Mucosa of rectum (tissue), 2 donors: ENCODE measurements around the gene OGDH.
"Not testable (repeated sequence)": the region's sequence is repeated elsewhere in the genome, so short reads cannot be mapped to it uniquely, and the experiment has no call there.

Source experiments
- H3K27ac ChIP-seq, 2 donors: one replicate each; pipeline ENCODE4 v1.7.0; 2013; ENCODE audit warnings: inconsistent platforms in 2 of 2, low read depth in 2 of 2, low read length in 2 of 2
- H3K27me3 ChIP-seq, 2 donors: one replicate each; pipeline ENCODE4 v1.7.0; 2013; ENCODE audit warnings: low read length in 2 of 2; ENCODE audit not compliant: control insufficient read depth in 2 of 2, insufficient read depth in 2 of 2
- H3K36me3 ChIP-seq, 2 donors: one replicate each; pipeline ENCODE4 v1.7.0; 2013; ENCODE audit warnings: low read length in 2 of 2; ENCODE audit not compliant: control insufficient read depth in 2 of 2, insufficient read depth in 2 of 2
- H3K4me1 ChIP-seq, 2 donors: one replicate each; pipeline ENCODE4 v1.7.0; 2013; ENCODE audit warnings: low read length in 2 of 2, mild to moderate bottlenecking in 1 of 2; ENCODE audit not compliant: control insufficient read depth in 2 of 2, insufficient read depth in 2 of 2
- H3K4me3 ChIP-seq, 2 donors: one replicate each; pipeline ENCODE4 v1.7.0; 2013; ENCODE audit warnings: low read length in 2 of 2
- H3K9ac ChIP-seq, 2 donors: one replicate each; pipeline ENCODE4 v1.7.0; 2013; ENCODE audit warnings: low read length in 2 of 2, low read depth in 1 of 2, mild to moderate bottlenecking in 1 of 2
- H3K9me3 ChIP-seq, 2 donors: one replicate each; pipeline ENCODE4 v1.7.0; 2013; ENCODE audit warnings: low read length in 2 of 2; ENCODE audit not compliant: control insufficient read depth in 2 of 2
- donor health status: healthy.
- donor health status: Normal muscosa, but diverticular disease.

Gene OGDH

DNA sequence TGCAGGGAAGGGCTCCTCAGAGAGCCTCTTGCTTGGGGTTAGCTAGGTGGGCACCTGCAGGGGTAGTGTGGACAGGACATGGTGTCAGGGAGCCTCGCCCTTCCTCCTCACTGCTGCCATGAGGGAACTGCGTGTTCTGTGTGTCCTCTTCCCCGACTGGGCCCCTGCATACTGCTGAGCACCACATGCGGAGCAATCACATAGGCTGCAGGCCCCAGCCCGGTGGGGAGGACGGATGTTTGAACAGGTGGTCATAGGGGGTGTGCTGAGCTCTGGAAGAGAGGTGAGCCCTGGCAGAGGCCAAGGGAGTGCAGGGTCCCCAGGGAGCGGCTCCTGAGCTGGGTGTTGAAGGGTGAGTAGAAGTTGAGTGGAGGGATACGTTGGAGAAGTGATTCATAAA, 93.9 kb downstream of the OGDH start:
- Histone ChIP-seq H3K9me3 (no peaks in the 10 kb centered on the region), H3K27me3 (no peaks in the 10 kb centered on the region), H3K4me3 (no peak overlapping the region), H3K4me1 (no peaks in the 10 kb centered on the region), H3K36me3 (peaks cover 51 to 57% of the 10 kb centered on the region in 2 donors), H3K9ac (no peak overlapping the region), H3K27ac (no peak overlapping the region)

DNA sequence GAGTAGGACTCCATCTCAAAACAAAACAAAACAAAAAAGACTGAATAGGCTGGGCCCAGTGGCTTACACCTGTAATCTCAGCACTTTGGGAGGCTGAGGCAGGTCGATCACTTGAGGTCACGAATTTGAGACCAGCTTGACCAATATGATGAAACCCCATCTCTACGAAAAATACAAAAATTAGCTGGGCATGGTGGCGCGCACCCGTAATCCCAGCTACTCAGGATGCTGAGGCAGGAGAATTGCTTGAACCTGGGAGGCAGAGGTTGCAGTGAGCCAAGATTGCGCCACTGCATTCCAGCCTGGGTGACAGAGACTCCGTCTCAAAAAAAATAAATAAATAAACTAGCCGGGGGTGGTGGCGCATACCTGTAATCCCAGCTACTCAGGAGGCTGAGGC, 97.0 kb downstream of the OGDH start:
- H3K9me3 ChIP-seq, H3K27me3 ChIP-seq, H3K27ac ChIP-seq, H3K4me1 ChIP-seq, H3K4me3 ChIP-seq, H3K9ac ChIP-seq: not testable (repeated sequence)
- H3K36me3 ChIP-seq = peaks cover 42 to 52% of the 10 kb centered on the region in 2 donors

DNA sequence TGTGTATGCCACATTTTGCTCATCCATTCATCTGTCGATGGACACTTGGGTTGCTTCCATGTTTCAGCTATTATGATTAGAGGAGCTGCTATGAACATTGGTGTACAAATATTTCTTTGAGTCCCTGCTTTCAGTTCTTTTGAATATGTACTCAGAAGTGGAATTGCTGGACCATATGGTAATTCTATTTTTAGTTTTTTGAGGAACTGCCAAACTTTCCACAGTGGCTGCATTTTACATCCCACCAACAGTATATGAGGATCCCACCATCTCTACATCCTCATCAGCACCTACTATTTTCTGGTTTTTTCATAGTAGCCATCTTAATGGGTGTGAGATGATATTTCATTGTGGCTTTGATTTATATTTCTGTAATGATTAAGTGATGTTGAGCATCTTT, 97.5 kb downstream of the OGDH start:
- Histone ChIP-seq H3K27me3 (no peaks in the 10 kb centered on the region), H3K4me3 (no peak overlapping the region), H3K4me1 (no peaks in the 10 kb centered on the region), H3K9ac (no peak overlapping the region), H3K36me3 (peaks cover 42 to 54% of the 10 kb centered on the region in 2 donors), H3K27ac (no peak overlapping the region), H3K9me3 (no peaks in the 10 kb centered on the region)

DNA sequence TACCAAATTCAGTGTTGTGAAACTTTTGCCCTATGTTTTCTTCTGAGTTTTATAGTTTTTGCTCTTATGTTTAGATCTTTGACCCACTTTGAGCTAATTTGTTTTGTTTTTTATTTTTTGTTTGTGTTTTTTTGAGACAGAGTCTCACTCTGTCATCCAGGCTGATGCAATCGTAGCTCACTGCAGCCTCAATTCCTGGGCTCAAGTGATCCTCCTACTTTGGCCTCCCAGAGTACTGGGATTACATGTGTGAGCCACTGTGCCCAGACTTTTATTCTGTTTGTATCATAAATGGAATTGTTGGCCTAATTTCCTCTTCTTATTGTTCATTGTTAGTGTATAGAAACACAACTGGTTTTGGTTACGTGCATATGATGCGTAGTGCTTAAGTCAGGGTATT, 99.0 kb downstream of the OGDH start:
- Histone ChIP-seq H3K4me3 (no peak overlapping the region), H3K27ac (no peak overlapping the region), H3K27me3 (no peaks in the 10 kb centered on the region), H3K9me3 (no peaks in the 10 kb centered on the region), H3K9ac (no peak overlapping the region), H3K36me3 (peaks cover 39 to 53% of the 10 kb centered on the region in 2 donors), H3K4me1 (no peaks in the 10 kb centered on the region)

DNA sequence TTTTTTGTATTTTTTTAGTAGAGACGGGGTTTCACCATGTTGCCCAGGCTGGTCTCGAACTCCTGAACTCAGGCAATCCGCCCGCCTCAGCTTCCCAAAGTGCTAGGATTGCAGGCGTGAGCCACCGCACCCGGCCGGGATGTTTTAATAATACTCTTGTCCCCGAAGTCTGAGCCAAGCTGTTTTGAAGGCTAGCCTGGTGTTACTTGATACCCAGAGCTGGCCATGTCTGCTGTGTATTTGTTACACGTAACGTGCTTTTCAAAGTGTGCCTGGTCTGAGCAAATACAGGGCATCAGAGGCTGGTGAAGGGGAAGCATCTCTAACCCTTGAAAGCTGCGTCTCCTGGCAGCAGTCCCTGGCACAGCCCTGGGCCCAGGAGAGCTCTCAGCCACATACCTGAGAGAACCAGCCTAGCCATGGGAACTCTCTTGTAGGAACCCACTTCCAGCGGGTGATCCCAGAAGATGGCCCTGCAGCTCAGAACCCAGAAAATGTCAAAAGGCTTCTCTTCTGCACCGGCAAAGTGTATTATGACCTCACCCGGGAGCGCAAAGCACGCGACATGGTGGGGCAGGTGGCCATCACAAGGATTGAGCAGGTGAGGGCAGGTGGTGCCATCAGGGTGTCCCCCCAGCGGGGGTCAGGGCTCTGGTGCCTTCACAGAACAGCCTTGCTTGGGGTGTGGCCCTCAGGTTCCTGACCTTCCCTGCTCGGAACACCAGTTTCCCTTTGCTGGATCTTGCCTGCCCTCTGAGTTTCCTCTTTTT, 100.5 kb downstream of the OGDH start:
- Histone ChIP-seq H3K36me3 (peaks cover 28 to 43% of the 10 kb centered on the region in 2 donors), H3K27ac (no peak overlapping the region), H3K4me1 (no peaks in the 10 kb centered on the region), H3K27me3 (no peaks in the 10 kb centered on the region), H3K9ac (no peak overlapping the region), H3K4me3 (no peak overlapping the region), H3K9me3 (no peaks in the 10 kb centered on the region)

DNA sequence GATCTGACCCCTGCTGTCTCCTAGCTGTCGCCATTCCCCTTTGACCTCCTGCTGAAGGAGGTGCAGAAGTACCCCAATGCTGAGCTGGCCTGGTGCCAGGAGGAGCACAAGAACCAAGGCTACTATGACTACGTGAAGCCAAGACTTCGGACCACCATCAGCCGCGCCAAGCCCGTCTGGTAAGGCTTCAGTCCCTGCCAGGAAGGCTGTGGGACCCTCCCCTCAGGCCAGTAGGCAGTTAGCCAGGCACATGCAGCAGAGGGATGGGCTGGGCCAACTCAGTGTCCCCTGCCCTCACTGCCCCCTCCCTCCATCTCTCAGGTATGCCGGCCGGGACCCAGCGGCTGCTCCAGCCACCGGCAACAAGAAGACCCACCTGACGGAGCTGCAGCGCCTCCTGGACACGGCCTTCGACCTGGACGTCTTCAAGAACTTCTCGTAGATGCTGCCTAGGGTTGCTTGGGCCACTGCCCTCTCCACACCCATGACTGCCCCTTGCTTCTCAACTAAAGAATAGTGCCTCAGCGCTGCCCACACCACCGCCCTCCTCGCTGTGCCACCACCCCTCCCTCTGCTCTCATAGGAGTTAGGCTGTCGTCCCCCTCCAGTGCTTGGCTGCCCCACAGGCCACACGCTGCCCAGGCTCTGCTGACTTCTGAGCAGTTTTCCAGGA, 101.3 kb downstream of the OGDH start:
- no peak overlapping the region for H3K9ac ChIP-seq
- H3K27me3 ChIP-seq = no peaks in the 10 kb centered on the region
- H3K4me3 ChIP-seq = no peak overlapping the region
- H3K27ac ChIP-seq = no peak overlapping the region
- no peaks in the 10 kb centered on the region for H3K9me3 ChIP-seq
- peaks cover 25 to 40% of the 10 kb centered on the region in 2 donors for H3K36me3 ChIP-seq
- H3K4me1 ChIP-seq = no peaks in the 10 kb centered on the region

DNA sequence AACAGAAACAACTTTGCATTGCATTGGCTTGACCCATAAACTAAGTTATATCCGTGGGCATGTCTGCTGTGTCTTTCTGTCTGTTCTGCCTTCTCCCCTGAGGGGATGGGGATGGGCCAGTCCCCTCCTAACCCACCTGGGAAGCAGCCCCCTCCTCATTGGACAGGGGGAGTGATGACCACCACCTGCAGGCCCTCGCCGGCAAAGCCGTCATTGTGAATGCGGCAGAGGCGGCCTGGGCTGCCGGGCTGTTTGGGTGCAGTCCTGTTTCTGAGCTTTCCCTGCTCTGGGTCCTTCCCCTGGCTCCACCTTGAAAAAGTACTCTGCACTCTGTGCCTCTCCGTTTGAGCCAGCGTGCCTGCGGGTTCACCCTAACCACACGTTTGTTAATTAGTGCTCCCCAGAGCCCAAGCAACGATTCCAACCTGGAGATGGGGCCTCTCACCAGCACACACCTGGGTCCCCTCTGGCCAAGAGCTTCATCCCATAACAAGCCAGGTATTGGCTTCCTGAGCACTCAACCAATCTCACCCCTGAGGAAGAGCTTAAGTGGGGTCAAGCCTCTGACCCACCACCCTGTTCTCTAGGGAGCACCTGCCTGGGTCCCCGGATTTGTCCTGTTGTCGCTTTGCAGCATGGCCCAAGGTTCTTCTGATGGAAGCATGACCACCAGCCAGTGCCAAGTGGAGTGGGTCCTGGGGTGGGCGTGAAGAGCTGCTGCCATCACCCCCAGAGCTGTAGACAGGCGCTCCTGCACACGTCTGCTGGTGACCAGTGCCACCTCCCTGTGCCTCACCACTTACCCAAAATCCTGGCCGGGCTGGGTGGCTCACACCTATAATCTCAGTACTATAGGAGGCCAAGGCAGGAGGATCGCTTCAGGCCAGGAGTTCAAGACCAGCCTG, 102.8 kb downstream of the OGDH start:
- Histone ChIP-seq H3K4me3 (no peak overlapping the region), H3K9ac (no peak overlapping the region), H3K4me1 (no peaks in the 10 kb centered on the region), H3K27ac (no peak overlapping the region), H3K9me3 (no peaks in the 10 kb centered on the region), H3K36me3 (peaks cover 25 to 35% of the 10 kb centered on the region in 2 donors), H3K27me3 (no peaks in the 10 kb centered on the region)

DNA sequence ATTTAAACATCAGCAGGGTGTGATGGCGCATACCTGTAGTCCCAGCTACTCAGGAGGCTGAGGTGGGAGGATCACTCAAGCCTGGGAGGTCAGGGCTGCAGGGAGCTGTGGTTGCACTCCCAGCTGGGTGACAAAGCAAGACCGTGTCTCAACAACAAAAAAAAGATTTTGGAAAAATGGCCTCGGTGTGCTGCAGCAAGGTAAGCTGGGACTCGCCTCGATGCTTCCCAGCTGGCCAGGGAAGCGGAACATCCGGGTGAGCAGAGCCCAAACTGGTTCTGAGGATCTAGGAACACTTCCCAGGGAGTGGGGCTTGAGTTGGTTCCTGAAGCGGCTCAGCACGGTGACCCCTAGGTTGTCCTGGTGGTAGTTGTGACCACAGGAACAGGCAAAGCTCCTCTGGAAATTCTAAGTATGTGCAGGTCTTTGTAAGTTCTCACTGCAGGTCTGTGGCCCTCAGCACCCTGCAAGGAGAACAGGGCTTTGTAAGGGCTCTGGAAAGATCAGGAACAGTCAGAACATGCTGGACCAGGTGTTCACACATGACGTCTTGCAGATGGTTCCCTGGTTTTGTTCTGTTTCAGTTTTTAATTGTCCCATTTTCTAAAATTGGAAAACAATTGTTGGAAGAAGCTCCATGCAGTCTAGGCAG, 103.6 kb downstream of the OGDH start:
- Histone ChIP-seq H3K9me3 (no peaks in the 10 kb centered on the region), H3K36me3 (peaks cover 25 to 35% of the 10 kb centered on the region in 2 donors), H3K4me3 (no peak overlapping the region), H3K4me1 (no peaks in the 10 kb centered on the region), H3K27me3 (no peaks in the 10 kb centered on the region), H3K9ac (no peak overlapping the region), H3K27ac (no peak overlapping the region)

DNA sequence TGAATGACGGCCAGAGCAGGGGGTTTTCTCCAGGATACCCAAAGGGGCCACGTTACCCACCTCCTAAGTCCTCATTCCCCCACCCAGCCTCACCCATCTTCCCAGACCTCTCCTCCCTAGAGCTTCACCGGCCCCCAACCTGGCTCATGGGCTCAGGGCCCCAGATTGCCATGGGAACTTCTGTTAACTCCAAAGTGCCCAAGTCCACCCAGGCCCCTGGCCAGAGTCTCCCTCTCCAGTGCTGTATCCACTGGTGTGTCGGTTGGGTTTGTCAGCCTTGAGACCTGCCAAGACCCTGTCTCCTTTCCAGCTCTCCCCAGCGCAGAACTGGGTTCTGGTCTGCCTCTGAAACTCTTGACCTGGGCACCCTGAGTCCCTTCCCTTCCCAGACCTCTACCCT, 105.1 kb downstream of the OGDH start:
- no peaks in the 10 kb centered on the region for H3K9me3 ChIP-seq
- H3K27me3 ChIP-seq = no peaks in the 10 kb centered on the region
- no peak overlapping the region for H3K4me3 ChIP-seq
- no peaks in the 10 kb centered on the region for H3K4me1 ChIP-seq
- H3K9ac ChIP-seq = no peak overlapping the region
- peaks cover 22 to 28% of the 10 kb centered on the region in 2 donors for H3K36me3 ChIP-seq
- H3K27ac ChIP-seq = no peak overlapping the region
